Activated CD4-positive, alpha-beta T cell treated with anti-CD3 and anti-CD28 coated beads for 36 hours (primary cell): ENCODE measurements around the gene TMEM119. TPM values are rescaled to one million over a fixed set of nuclear protein-coding genes. Genes with fewer than 3 reads are reported as not detected.

Experiments used
- ATAC-seq: fragments of 200-7000 bp; cut with Tn5 transposase; one replicate; pipeline ENCODE4 v1.10.0; 2021; ENCODE audit warnings: mild to moderate bottlenecking, moderate library complexity
- CTCF ChIA-PET: fragments of 350-600 bp; sonication (Branson Sonifier 250); formaldehyde crosslinking; loops from one replicate; lab custom pipeline; 2021; ENCODE audit warnings: antibody characterized with exemption; lab: Charles Lee
- POLR2A ChIA-PET: fragments of 350-600 bp; sonication (Branson Sonifier 250); formaldehyde crosslinking; loops from one replicate; lab custom pipeline; 2021; ENCODE audit warnings: antibody characterized with exemption, inconsistent platforms; lab: Charles Lee
- DNase-seq: peaks from one replicate; pipeline ENCODE4 v3.0.0-alpha.2; 2020
- H3K27ac Mint-ChIP-seq: one replicate; pipeline ENCODE4 v1.8.0; 2021; ENCODE audit warnings: mixed read lengths
- H3K27me3 Mint-ChIP-seq: one replicate; pipeline ENCODE4 v1.8.0; 2021; ENCODE audit warnings: mixed read lengths
- H3K36me3 Mint-ChIP-seq: one replicate; pipeline ENCODE4 v1.8.0; 2021; ENCODE audit warnings: low read depth, mixed read lengths
- H3K4me1 Mint-ChIP-seq: one replicate; pipeline ENCODE4 v1.8.0; 2021; ENCODE audit warnings: mixed read lengths
- H3K4me3 Mint-ChIP-seq: one replicate; pipeline ENCODE4 v1.8.0; 2021; ENCODE audit warnings: mild to moderate bottlenecking, moderate library complexity, mixed read lengths
- H3K9me3 Mint-ChIP-seq: one replicate; pipeline ENCODE4 v1.8.0; 2021; ENCODE audit warnings: low read depth, mixed read lengths
- intact Hi-C, 2 experiments: fragments of 100-400 bp; cut with DNase I in 1 of 2; cut with micrococcal nuclease in 1 of 2; formaldehyde crosslinking; loops; one replicate each; pipeline versions ENCODE4 v1.14.2 to v1.15.1; 2022 to 2024; cut with DNase I, micrococcal nuclease
- total RNA-seq, 2 experiments: library from RNA; stranded (reverse); gene quantifications; one replicate each; pipeline ENCODE4 v1.2.3, GENCODE V29; 2021

Gene TMEM119
- total RNA-seq: under 1 TPM; 0.21 to 0.28 TPM

- no peaks in the 10 kb centered on the region for H3K36me3 Mint-ChIP-seq
- no peak for ATAC-seq
- no peak within 1 kb of the TSS for H3K4me3 Mint-ChIP-seq
- ChIA-PET POLR2A (no interaction called here), CTCF (interaction anchor here (0.6 kb wide), 1 partner anchor 14 kb away, joined by 3 read pairs; no protein-coding TSS in a partner anchor)
- no peak within 1 kb of the TSS for H3K27ac Mint-ChIP-seq
- intact Hi-C loops: no loop called here
- no peaks in the 10 kb centered on the region for H3K27me3 Mint-ChIP-seq
- no peaks in the 10 kb centered on the region for H3K4me1 Mint-ChIP-seq
- no peak for DNase-seq
- H3K9me3 Mint-ChIP-seq: no peaks in the 10 kb centered on the region
Observed at GRCh38 chr12:108597559-108598471, at the start of gene TMEM119. Gene TMEM119 (minus strand): TSS chr12:108598084. CDS start chr12:108592383, 5,701 bp downstream.

- intact Hi-C loops: loop anchor here in 1 of 2 experiments (5.0 kb wide), 1 partner anchor 45 kb away; no protein-coding TSS in a partner anchor
- DNase-seq (no peak), ATAC-seq (peak; percentile 34)
- CTCF ChIA-PET: interaction anchor here (0.7 to 3.1 kb wide), 8 partner anchors 9 to 82 kb away, joined by 3 to 19 read pairs (median 4); no protein-coding TSS in a partner anchor
- Mint-ChIP-seq H3K27me3 (no peaks in the 10 kb centered on the region), H3K9me3 (no peaks in the 10 kb centered on the region), H3K4me1 (peaks cover 32% of the 10 kb centered on the region), H3K36me3 (peaks cover 26% of the 10 kb centered on the region), H3K4me3 (peak overlapping the region; percentile 21), H3K27ac (peak overlapping the region; percentile 74)
- POLR2A ChIA-PET: interaction anchor here (0.7 to 1.5 kb wide), 3 partner anchors 11 to 180 kb away, joined by 4 to 9 read pairs (median 7); no protein-coding TSS in a partner anchor
Observed at GRCh38 chr12:108646600-108647579, 49.0 kb upstream of the TMEM119 start.

GRCh38 chr12:108645686-108646599 is 48.1 kb upstream of the TMEM119 start:
- DNase-seq (no peak), ATAC-seq (peak; percentile 24)
- intact Hi-C loops: loop anchor here in 1 of 2 experiments (5.0 kb wide), 1 partner anchor 46 kb away; no protein-coding TSS in a partner anchor
- Mint-ChIP-seq H3K36me3 (peaks cover 22% of the 10 kb centered on the region), H3K9me3 (no peaks in the 10 kb centered on the region), H3K4me1 (peaks cover 32% of the 10 kb centered on the region), H3K27ac (peak overlapping the region; percentile 74), H3K27me3 (no peaks in the 10 kb centered on the region), H3K4me3 (peak overlapping the region; percentile 21)
- POLR2A ChIA-PET: interaction anchor here (0.7 to 1.5 kb wide), 2 partner anchors 10 to 12 kb away, joined by 7 to 9 read pairs; partner anchors contain the start of gene SELPLG
- CTCF ChIA-PET: interaction anchor here (0.7 to 3.1 kb wide), 8 partner anchors 8 to 81 kb away, joined by 3 to 19 read pairs (median 4); no protein-coding TSS in a partner anchor

- intact Hi-C loops: loop anchor here in 1 of 2 experiments (5.0 kb wide), 1 partner anchor 48 kb away; no protein-coding TSS in a partner anchor
- CTCF ChIA-PET: interaction anchor here (1.4 to 1.5 kb wide), 2 partner anchors 26 to 159 kb away, joined by 3 to 4 read pairs; no protein-coding TSS in a partner anchor
- DNase-seq: no peak
- peaks cover 39% of the 10 kb centered on the region for H3K4me1 Mint-ChIP-seq
- POLR2A ChIA-PET: no interaction called here
- H3K36me3 Mint-ChIP-seq: peaks cover 22% of the 10 kb centered on the region
- H3K27ac Mint-ChIP-seq: no peak overlapping the region
- H3K4me3 Mint-ChIP-seq: no peak overlapping the region
- H3K27me3 Mint-ChIP-seq: no peaks in the 10 kb centered on the region
- no peaks in the 10 kb centered on the region for H3K9me3 Mint-ChIP-seq
- no peak for ATAC-seq
Observed at GRCh38 chr12:108644811-108645120, 46.9 kb upstream of the TMEM119 start.

GRCh38 chr12:108643941-108644810 is 46.3 kb upstream of the TMEM119 start:
- DNase-seq: no peak

GRCh38 chr12:108642899-108643654 is 45.2 kb upstream of the TMEM119 start:
- no peaks in the 10 kb centered on the region for H3K9me3 Mint-ChIP-seq
- POLR2A ChIA-PET: no interaction called here
- intact Hi-C loops: no loop called here

More at GRCh38 chr12:108643941-108644810, 46.3 kb upstream of the TMEM119 start:
- Mint-ChIP-seq H3K9me3 (no peaks in the 10 kb centered on the region), H3K27me3 (no peaks in the 10 kb centered on the region), H3K4me3 (no peak overlapping the region), H3K4me1 (peaks cover 33% of the 10 kb centered on the region), H3K36me3 (peaks cover 19% of the 10 kb centered on the region), H3K27ac (no peak overlapping the region)
- ATAC-seq: no peak
- POLR2A ChIA-PET: no interaction called here
- CTCF ChIA-PET: interaction anchor here (0.7 to 1.5 kb wide), 3 partner anchors 26 to 160 kb away, joined by 3 to 4 read pairs (median 3); no protein-coding TSS in a partner anchor
- intact Hi-C loops: no loop called here

GRCh38 chr12:108642269-108642870 is 44.5 kb upstream of the TMEM119 start:
- H3K9me3 Mint-ChIP-seq: no peaks in the 10 kb centered on the region
- H3K27me3 Mint-ChIP-seq: no peaks in the 10 kb centered on the region
- no peak overlapping the region for H3K27ac Mint-ChIP-seq
- CTCF ChIA-PET: no interaction called here
- H3K4me3 Mint-ChIP-seq: no peak overlapping the region
- peaks cover 12% of the 10 kb centered on the region for H3K36me3 Mint-ChIP-seq
- peaks cover 26% of the 10 kb centered on the region for H3K4me1 Mint-ChIP-seq
- DNase-seq (no peak), ATAC-seq (no peak)
- POLR2A ChIA-PET: no interaction called here
- intact Hi-C loops: no loop called here

More at GRCh38 chr12:108642899-108643654, 45.2 kb upstream of the TMEM119 start:
- Mint-ChIP-seq H3K27me3 (no peaks in the 10 kb centered on the region), H3K27ac (no peak overlapping the region), H3K36me3 (peaks cover 15% of the 10 kb centered on the region), H3K4me3 (no peak overlapping the region), H3K4me1 (peaks cover 26% of the 10 kb centered on the region)
- CTCF ChIA-PET: no interaction called here
- DNase-seq (no peak), ATAC-seq (no peak)

GRCh38 chr12:108641446-108642268 is 43.8 kb upstream of the TMEM119 start:
- Mint-ChIP-seq H3K9me3 (no peaks in the 10 kb centered on the region), H3K36me3 (peaks cover 12% of the 10 kb centered on the region), H3K4me1 (peaks cover 26% of the 10 kb centered on the region), H3K4me3 (no peak overlapping the region), H3K27ac (no peak overlapping the region), H3K27me3 (no peaks in the 10 kb centered on the region)
- ChIA-PET POLR2A (interaction anchor here (0.5 kb wide), 1 partner anchor 1272 kb away, joined by 3 read pairs; no protein-coding TSS in a partner anchor), CTCF (interaction anchor here (0.6 to 3.0 kb wide), 3 partner anchors 22 to 57 kb away, joined by 3 to 14 read pairs (median 4); no protein-coding TSS in a partner anchor)
- no peak for ATAC-seq
- intact Hi-C loops: no loop called here
- DNase-seq: no peak
